HG03175 (cell line): ENCODE data around the gene CT45A2.
"Not testable (repeated sequence)": the region's sequence is repeated elsewhere in the genome, so short reads cannot be mapped to it uniquely, and the experiment has no call there.

Source experiments
- ATAC-seq: cut with Tn5 transposase; IDR thresholded peaks from one replicate; pipeline ENCODE4 v1.9.1; 2021; ENCODE audit warnings: mild to moderate bottlenecking, moderate library complexity; ENCODE audit not compliant: unreplicated experiment

The CT45A2 gene, protein sequence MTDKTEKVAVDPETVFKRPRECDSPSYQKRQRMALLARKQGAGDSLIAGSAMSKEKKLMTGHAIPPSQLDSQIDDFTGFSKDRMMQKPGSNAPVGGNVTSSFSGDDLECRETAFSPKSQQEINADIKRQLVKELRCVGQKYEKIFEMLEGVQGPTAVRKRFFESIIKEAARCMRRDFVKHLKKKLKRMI

DNA sequence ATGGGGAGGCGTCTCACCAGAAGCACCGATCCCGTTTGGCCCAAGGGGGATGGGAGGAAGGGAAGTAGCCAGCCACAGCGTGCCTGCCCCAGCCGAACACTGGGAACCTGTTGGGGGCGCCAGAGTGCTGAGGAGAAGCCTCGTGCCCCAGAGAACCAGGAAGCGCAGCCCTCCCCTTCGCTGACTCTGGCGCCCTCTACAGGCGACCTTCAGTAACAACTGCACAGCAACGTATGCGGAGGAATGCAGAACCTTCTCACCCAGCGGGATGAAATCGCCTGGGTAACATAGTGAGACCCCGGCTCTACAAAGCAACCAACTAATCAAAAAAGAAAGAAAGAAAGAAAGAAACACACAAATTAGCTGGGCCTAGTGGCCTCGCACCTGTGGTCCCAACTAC is at the start of gene CT45A2:
Gene CT45A2, minus strand, starts transcription at position 101 of the 400 bp plus-strand sequence. CDS start 3,747 bp downstream, outside the sequence.
- not testable (repeated sequence) for ATAC-seq

DNA sequence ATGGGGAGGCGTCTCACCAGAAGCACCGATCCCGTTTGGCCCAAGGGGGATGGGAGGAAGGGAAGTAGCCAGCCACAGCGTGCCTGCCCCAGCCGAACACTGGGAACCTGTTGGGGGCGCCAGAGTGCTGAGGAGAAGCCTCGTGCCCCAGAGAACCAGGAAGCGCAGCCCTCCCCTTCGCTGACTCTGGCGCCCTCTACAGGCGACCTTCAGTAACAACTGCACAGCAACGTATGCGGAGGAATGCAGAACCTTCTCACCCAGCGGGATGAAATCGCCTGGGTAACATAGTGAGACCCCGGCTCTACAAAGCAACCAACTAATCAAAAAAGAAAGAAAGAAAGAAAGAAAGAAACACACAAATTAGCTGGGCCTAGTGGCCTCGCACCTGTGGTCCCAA is 34.6 kb upstream of the CT45A2 start, which contains the start of gene CT45A8:
Gene CT45A8, minus strand, starts transcription at position 101 of the 400 bp plus-strand sequence. CDS start 3,755 bp downstream, outside the sequence.
- ATAC-seq, result not testable (repeated sequence)

DNA sequence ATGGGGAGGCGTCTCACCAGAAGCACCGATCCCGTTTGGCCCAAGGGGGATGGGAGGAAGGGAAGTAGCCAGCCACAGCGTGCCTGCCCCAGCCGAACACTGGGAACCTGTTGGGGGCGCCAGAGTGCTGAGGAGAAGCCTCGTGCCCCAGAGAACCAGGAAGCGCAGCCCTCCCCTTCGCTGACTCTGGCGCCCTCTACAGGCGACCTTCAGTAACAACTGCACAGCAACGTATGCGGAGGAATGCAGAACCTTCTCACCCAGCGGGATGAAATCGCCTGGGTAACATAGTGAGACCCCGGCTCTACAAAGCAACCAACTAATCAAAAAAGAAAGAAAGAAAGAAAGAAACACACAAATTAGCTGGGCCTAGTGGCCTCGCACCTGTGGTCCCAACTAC is 17.4 kb upstream of the CT45A2 start, which contains the start of gene CT45A7:
Gene CT45A7, minus strand, starts transcription at position 101 of the 400 bp plus-strand sequence. CDS start 3,747 bp downstream, outside the sequence.
- ATAC-seq, result not testable (repeated sequence)

DNA sequence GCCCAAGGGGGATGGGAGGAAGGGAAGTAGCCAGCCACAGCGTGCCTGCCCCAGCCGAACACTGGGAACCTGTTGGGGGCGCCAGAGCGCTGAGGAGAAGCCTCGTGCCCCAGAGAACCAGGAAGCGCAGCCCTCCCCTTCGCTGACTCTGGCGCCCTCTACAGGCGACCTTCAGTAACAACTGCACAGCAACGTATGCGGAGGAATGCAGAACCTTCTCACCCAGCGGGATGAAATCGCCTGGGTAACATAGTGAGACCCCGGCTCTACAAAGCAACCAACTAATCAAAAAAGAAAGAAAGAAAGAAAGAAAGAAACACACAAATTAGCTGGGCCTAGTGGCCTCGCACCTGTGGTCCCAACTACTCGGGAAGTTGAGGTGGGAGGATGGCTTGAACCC is 17.1 kb downstream of the CT45A2 start, which contains the start of gene CT45A6:
Gene CT45A6, minus strand, starts transcription at position 101 of the 400 bp plus-strand sequence. CDS start 3,794 bp downstream, outside the sequence.
- not testable (repeated sequence) for ATAC-seq

DNA sequence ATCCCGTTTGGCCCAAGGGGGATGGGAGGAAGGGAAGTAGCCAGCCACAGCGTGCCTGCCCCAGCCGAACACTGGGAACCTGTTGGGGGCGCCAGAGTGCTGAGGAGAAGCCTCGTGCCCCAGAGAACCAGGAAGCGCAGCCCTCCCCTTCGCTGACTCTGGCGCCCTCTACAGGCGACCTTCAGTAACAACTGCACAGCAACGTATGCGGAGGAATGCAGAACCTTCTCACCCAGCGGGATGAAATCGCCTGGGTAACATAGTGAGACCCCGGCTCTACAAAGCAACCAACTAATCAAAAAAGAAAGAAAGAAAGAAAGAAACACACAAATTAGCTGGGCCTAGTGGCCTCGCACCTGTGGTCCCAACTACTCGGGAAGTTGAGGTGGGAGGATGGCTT is 34.4 kb downstream of the CT45A2 start, which contains the start of gene CT45A5:
Gene CT45A5, minus strand, starts transcription at position 101 of the 400 bp plus-strand sequence. CDS start 3,774 bp downstream, outside the sequence.
- not testable (repeated sequence) for ATAC-seq

DNA sequence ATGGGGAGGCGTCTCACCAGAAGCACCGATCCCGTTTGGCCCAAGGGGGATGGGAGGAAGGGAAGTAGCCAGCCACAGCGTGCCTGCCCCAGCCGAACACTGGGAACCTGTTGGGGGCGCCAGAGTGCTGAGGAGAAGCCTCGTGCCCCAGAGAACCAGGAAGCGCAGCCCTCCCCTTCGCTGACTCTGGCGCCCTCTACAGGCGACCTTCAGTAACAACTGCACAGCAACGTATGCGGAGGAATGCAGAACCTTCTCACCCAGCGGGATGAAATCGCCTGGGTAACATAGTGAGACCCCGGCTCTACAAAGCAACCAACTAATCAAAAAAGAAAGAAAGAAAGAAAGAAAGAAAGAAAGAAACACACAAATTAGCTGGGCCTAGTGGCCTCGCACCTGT is 51.7 kb downstream of the CT45A2 start, which contains the start of gene CT45A3:
Gene CT45A3, minus strand, starts transcription at position 101 of the 400 bp plus-strand sequence. CDS start 3,747 bp downstream, outside the sequence.
- ATAC-seq, result not testable (repeated sequence)
